ENCODE results near the gene C6orf52.

DNA sequence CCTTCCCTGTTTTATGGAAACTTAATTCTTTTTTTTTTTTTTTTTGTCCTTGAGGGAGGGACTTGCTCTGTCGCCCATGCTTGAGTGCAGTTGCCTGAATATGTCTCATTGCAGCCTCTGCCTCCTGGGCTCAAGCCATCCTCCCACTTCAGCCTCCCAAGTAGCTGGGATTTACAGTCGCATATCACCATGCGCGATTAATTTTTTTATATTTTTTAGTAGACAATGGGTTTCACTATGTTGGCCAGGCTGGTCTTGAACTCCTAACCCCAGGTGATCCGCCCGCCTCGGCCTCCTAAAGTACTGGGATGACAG is 29.1 kb upstream of the C6orf52 start:
- TF ChIP-seq CTCF (IDR thresholded peaks at IDR 0.05) (no peak), POLR2AphosphoS5 (IDR thresholded peaks at IDR 0.05) (no peak), EP300 (IDR thresholded peaks at IDR 0.05) (no peak), POLR2A (IDR thresholded peaks at IDR 0.05) (no peak)

Measured in upper lobe of left lung (tissue), 4 donors.